Activated CD8-positive, alpha-beta memory T cell treated with anti-CD3 and anti-CD28 coated beads, Interleukin-2, amount 50 U/mL, for 1 hour (primary cell): ENCODE data around the gene ID2.

ENCODE experiments used
- DNase-seq: peaks from one replicate; pipeline ENCODE4 v3.0.0-alpha.2; 2020; ENCODE audit errors: extremely low read depth

Gene ID2

DNA sequence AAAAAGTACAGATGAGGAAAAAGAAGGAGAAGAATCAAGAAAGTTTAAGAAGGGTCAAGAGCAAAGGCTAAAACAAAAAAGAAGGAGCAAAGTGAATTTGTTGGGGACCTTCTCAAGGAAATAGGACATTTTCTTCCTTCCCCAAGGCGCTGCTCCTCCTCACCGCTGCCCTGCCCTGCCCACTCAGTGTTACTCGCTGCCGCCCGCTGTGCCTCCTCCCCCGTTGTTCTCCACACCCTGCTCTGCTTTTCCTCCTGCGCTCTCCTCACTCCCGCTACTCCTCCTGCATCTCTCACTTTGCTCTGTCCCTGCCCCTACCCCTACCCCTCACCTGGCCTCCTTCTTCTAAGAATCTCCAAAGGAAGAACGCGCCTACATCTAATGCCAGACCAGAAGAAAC lies 50.7 kb downstream of the ID2 start:
- no peak for DNase-seq
